Mesendoderm (in vitro differentiated cells): Measurements from ENCODE around the gene PRKCB.
"Not testable (repeated sequence)": the region's sequence is repeated elsewhere in the genome, so short reads cannot be mapped to it uniquely, and the experiment has no call there.

Source experiments
- DNase-seq: peaks from one replicate; pipeline ENCODE4 v3.0.0; 2013
- H2AK5ac ChIP-seq: 2 replicates; pipeline ENCODE4 v1.6.1; 2013; ENCODE audit warnings: low read length, inconsistent platforms
- H2BK120ac ChIP-seq: 2 replicates; pipeline ENCODE4 v1.6.1; 2013; ENCODE audit warnings: low read depth, mild to moderate bottlenecking, low read length, moderate library complexity, mixed read lengths
- H2BK15ac ChIP-seq: replicated peaks from 2 replicates; pipeline ENCODE4 v1.6.1; 2013; ENCODE audit warnings: low read depth, mild to moderate bottlenecking, moderate library complexity
- H2BK5ac ChIP-seq: 2 replicates; pipeline ENCODE4 v1.6.1; 2013; ENCODE audit warnings: low read length, inconsistent platforms
- H3K18ac ChIP-seq: 2 replicates; pipeline ENCODE4 v1.6.1; 2013; ENCODE audit warnings: mild to moderate bottlenecking, low read length, mixed read lengths
- H3K23ac ChIP-seq: one replicate; pipeline ENCODE4 v1.6.1; 2013; ENCODE audit warnings: low read length
- H3K27ac ChIP-seq: 2 replicates; pipeline ENCODE4 v1.5.1; 2013; ENCODE audit warnings: low read depth, mild to moderate bottlenecking, inconsistent platforms, low read length, moderate library complexity
- H3K27me3 ChIP-seq: 2 replicates; pipeline ENCODE4 v1.6.1; 2013; ENCODE audit warnings: low read length, control low read depth, mild to moderate bottlenecking, inconsistent platforms; ENCODE audit not compliant: insufficient read depth, poor library complexity
- H3K36me3 ChIP-seq: 2 replicates; pipeline ENCODE4 v1.6.1; 2013; ENCODE audit warnings: low read length, inconsistent platforms; ENCODE audit not compliant: control insufficient read depth, insufficient read depth
- H3K4ac ChIP-seq: one replicate; pipeline ENCODE4 v1.6.1; 2013; ENCODE audit warnings: low read depth, mild to moderate bottlenecking, low read length, moderate library complexity
- H3K4me1 ChIP-seq: 2 replicates; pipeline ENCODE4 v1.6.1; 2013; ENCODE audit warnings: low read depth, low read length, inconsistent platforms; ENCODE audit not compliant: control insufficient read depth
- H3K4me2 ChIP-seq: 2 replicates; pipeline ENCODE4 v1.6.1; 2013; ENCODE audit warnings: low read length
- H3K4me3 ChIP-seq: 2 replicates; pipeline ENCODE4 v1.5.1; 2013; ENCODE audit warnings: mild to moderate bottlenecking, low read length
- H3K56ac ChIP-seq: one replicate; pipeline ENCODE4 v1.6.1; 2013; ENCODE audit warnings: low read length
- H3K79me1 ChIP-seq: 2 replicates; pipeline ENCODE4 v1.6.1; 2013; ENCODE audit warnings: low read length, inconsistent platforms
- H3K79me2 ChIP-seq: 2 replicates; pipeline ENCODE4 v1.6.1; 2013; ENCODE audit warnings: mild to moderate bottlenecking, low read length; ENCODE audit not compliant: control insufficient read depth, insufficient read depth
- H3K9ac ChIP-seq: 2 replicates; pipeline ENCODE4 v1.6.1; 2013; ENCODE audit warnings: low read length, inconsistent platforms
- H4K5ac ChIP-seq: one replicate; pipeline ENCODE4 v1.6.1; 2013; ENCODE audit warnings: low read length
- H4K8ac ChIP-seq: one replicate; pipeline ENCODE4 v1.6.1; 2013; ENCODE audit warnings: low read depth, mild to moderate bottlenecking, control low read depth, low read length, moderate library complexity
- WGBS: extraction: QIAGEN DNeasy Blood & Tissue Kit; methylation state at CpG from one replicate; pipeline ENCODE4 v1.1.7; 2013; ENCODE audit warnings: low lambda C conversion rate, missing lambda C conversion rate; ENCODE audit not compliant: insufficient coverage; ENCODE audit errors: extremely low coverage; 5-methylcytosine and 5-hydroxymethylcytosine counted together

Gene PRKCB

GRCh38 chr16:23931199-23931598, 95.4 kb downstream of the PRKCB start:
- DNase-seq = no peak
- Histone ChIP-seq H2BK15ac (no peak overlapping the region), H3K4me1 (no peaks in the 10 kb centered on the region), H4K5ac (no peak overlapping the region), H3K27ac (no peak overlapping the region), H2AK5ac (no peak overlapping the region), H3K4me2 (no peak overlapping the region), H3K79me1 (no peaks in the 10 kb centered on the region), H3K56ac (no peak overlapping the region), H3K36me3 (no peaks in the 10 kb centered on the region), H3K4ac (no peak overlapping the region), H2BK120ac (no peak overlapping the region), H3K18ac (no peak overlapping the region), H3K9ac (no peak overlapping the region), H3K79me2 (no peaks in the 10 kb centered on the region), H3K27me3 (no peaks in the 10 kb centered on the region), H2BK5ac (no peak overlapping the region), H3K23ac (no peak overlapping the region), H4K8ac (no peak overlapping the region), H3K4me3 (no peak overlapping the region)
- WGBS = no CpG with 5 or more reads among the region's 2 CpGs

- H3K9ac ChIP-seq, H2BK120ac ChIP-seq, H3K79me2 ChIP-seq, H3K56ac ChIP-seq, H3K4me1 ChIP-seq, DNase-seq, H3K4me2 ChIP-seq, H3K4me3 ChIP-seq, H2AK5ac ChIP-seq, H2BK5ac ChIP-seq, H3K27ac ChIP-seq, H3K23ac ChIP-seq, H3K79me1 ChIP-seq, H3K27me3 ChIP-seq, H4K8ac ChIP-seq, H2BK15ac ChIP-seq, H3K18ac ChIP-seq, H4K5ac ChIP-seq, H3K36me3 ChIP-seq, H3K4ac ChIP-seq: not testable (repeated sequence)
- WGBS = no CpG with 5 or more reads among the region's 2 CpGs
Observed at GRCh38 chr16:23933650-23934049, 97.9 kb downstream of the PRKCB start.

- Histone ChIP-seq H3K4me2 (no peak overlapping the region), H3K79me2 (no peaks in the 10 kb centered on the region), H2BK120ac (no peak overlapping the region), H3K27me3 (no peaks in the 10 kb centered on the region), H2BK15ac (no peak overlapping the region), H3K4me3 (no peak overlapping the region), H3K4ac (no peak overlapping the region), H3K36me3 (no peaks in the 10 kb centered on the region), H2AK5ac (no peak overlapping the region), H3K27ac (no peak overlapping the region), H4K5ac (no peak overlapping the region), H3K56ac (no peak overlapping the region), H4K8ac (no peak overlapping the region), H2BK5ac (no peak overlapping the region), H3K4me1 (no peaks in the 10 kb centered on the region), H3K23ac (no peak overlapping the region), H3K79me1 (no peaks in the 10 kb centered on the region), H3K9ac (no peak overlapping the region), H3K18ac (no peak overlapping the region)
- DNase-seq = no peak
- no CpG with 5 or more reads among the region's 8 CpGs for WGBS
Observed at GRCh38 chr16:23934610-23935236, 98.9 kb downstream of the PRKCB start.

- Histone ChIP-seq H3K18ac (no peak overlapping the region), H3K56ac (no peak overlapping the region), H3K4me1 (no peaks in the 10 kb centered on the region), H3K9ac (no peak overlapping the region), H3K79me2 (no peaks in the 10 kb centered on the region), H3K27ac (no peak overlapping the region), H4K8ac (no peak overlapping the region), H3K36me3 (no peaks in the 10 kb centered on the region), H3K23ac (no peak overlapping the region), H4K5ac (no peak overlapping the region), H2BK120ac (no peak overlapping the region), H3K4me3 (no peak overlapping the region), H2BK5ac (no peak overlapping the region), H3K4ac (no peak overlapping the region), H3K4me2 (no peak overlapping the region), H3K27me3 (no peaks in the 10 kb centered on the region), H2BK15ac (no peak overlapping the region), H3K79me1 (no peaks in the 10 kb centered on the region), H2AK5ac (no peak overlapping the region)
- DNase-seq = no peak
Observed at GRCh38 chr16:23940111-23940510, 104.3 kb downstream of the PRKCB start.

- no CpG with 5 or more reads among the region's 1 CpG for WGBS
- H4K8ac ChIP-seq = no peak overlapping the region
- H2AK5ac ChIP-seq = no peak overlapping the region
- no peak overlapping the region for H3K27ac ChIP-seq
- H3K79me1 ChIP-seq = no peaks in the 10 kb centered on the region
- no peaks in the 10 kb centered on the region for H3K4me1 ChIP-seq
- H3K79me2 ChIP-seq = no peaks in the 10 kb centered on the region
- H3K27me3 ChIP-seq = no peaks in the 10 kb centered on the region
- no peak overlapping the region for H2BK5ac ChIP-seq
- H3K36me3 ChIP-seq = no peaks in the 10 kb centered on the region
- no peak overlapping the region for H4K5ac ChIP-seq
- no peak overlapping the region for H3K56ac ChIP-seq
- H3K23ac ChIP-seq = no peak overlapping the region
- no peak overlapping the region for H3K4me3 ChIP-seq
- H2BK120ac ChIP-seq = no peak overlapping the region
- no peak overlapping the region for H3K18ac ChIP-seq
- DNase-seq = no peak
- H3K4me2 ChIP-seq = no peak overlapping the region
- H3K4ac ChIP-seq = no peak overlapping the region
- H2BK15ac ChIP-seq = no peak overlapping the region
- no peak overlapping the region for H3K9ac ChIP-seq
Observed at GRCh38 chr16:23941025-23941424, 105.2 kb downstream of the PRKCB start.

- no CpG with 5 or more reads among the region's 5 CpGs for WGBS
- H3K36me3 ChIP-seq = no peaks in the 10 kb centered on the region
- no peak overlapping the region for H2AK5ac ChIP-seq
- H3K18ac ChIP-seq = no peak overlapping the region
- H4K8ac ChIP-seq = no peak overlapping the region
- H3K23ac ChIP-seq = no peak overlapping the region
- H3K9ac ChIP-seq = no peak overlapping the region
- no peaks in the 10 kb centered on the region for H3K79me2 ChIP-seq
- H3K27ac ChIP-seq = no peak overlapping the region
- H3K56ac ChIP-seq = no peak overlapping the region
- H3K79me1 ChIP-seq = no peaks in the 10 kb centered on the region
- no peak overlapping the region for H3K4me2 ChIP-seq
- H3K27me3 ChIP-seq = no peaks in the 10 kb centered on the region
- H2BK15ac ChIP-seq = no peak overlapping the region
- H2BK120ac ChIP-seq = no peak overlapping the region
- H3K4me1 ChIP-seq = no peaks in the 10 kb centered on the region
- no peak overlapping the region for H2BK5ac ChIP-seq
- DNase-seq = no peak
- H4K5ac ChIP-seq = no peak overlapping the region
- no peak overlapping the region for H3K4me3 ChIP-seq
- H3K4ac ChIP-seq = no peak overlapping the region
Observed at GRCh38 chr16:23941963-23942564, 106.3 kb downstream of the PRKCB start.
